GM12875 (cell line): ENCODE measurements around the gene DGUOK.

Experiments
- H3K4me3 ChIP-seq: one replicate; pipeline ENCODE4 v1.5.1; 2011; ENCODE audit warnings: low read depth, low read length, control low read depth
- TF ChIP-seq, protein P1 (sequence below): IDR thresholded peaks from 2 replicates; pipeline ENCODE4 v1.5.1; 2011; ENCODE audit warnings: low read depth, mild to moderate bottlenecking, control low read depth, inconsistent platforms, low read length, moderate library complexity, borderline replicate concordance; ENCODE audit not compliant: insufficient read depth

DGUOK gene

DNA sequence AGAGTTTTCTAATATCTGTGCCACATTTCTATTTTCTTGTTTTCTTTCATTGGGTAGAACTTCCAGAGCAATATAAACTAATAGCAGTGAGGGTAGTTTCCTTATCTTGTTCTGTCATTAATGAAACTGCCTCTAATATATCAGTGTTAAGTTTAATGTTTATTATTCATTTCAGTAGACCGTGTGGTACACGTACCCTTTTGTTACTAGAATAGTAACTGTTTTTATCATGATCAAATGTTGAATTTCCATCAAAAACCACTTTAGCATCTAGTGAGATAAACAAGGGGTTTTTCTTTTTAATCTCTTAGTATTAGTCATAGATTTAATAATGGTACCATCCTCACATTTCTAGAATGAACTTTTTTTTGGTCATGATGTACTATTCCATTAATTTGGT, 16.0 kb downstream of the DGUOK start:
- TF ChIP-seq, protein P1, sequence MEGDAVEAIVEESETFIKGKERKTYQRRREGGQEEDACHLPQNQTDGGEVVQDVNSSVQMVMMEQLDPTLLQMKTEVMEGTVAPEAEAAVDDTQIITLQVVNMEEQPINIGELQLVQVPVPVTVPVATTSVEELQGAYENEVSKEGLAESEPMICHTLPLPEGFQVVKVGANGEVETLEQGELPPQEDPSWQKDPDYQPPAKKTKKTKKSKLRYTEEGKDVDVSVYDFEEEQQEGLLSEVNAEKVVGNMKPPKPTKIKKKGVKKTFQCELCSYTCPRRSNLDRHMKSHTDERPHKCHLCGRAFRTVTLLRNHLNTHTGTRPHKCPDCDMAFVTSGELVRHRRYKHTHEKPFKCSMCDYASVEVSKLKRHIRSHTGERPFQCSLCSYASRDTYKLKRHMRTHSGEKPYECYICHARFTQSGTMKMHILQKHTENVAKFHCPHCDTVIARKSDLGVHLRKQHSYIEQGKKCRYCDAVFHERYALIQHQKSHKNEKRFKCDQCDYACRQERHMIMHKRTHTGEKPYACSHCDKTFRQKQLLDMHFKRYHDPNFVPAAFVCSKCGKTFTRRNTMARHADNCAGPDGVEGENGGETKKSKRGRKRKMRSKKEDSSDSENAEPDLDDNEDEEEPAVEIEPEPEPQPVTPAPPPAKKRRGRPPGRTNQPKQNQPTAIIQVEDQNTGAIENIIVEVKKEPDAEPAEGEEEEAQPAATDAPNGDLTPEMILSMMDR = no peak
- no peak overlapping the region for H3K4me3 ChIP-seq

- TF ChIP-seq, protein P1 = no peak
- H3K4me3 ChIP-seq = no peak overlapping the region
Measured at GRCh38 chr2:73944714-73945113, 18.0 kb downstream of the DGUOK start.

DNA sequence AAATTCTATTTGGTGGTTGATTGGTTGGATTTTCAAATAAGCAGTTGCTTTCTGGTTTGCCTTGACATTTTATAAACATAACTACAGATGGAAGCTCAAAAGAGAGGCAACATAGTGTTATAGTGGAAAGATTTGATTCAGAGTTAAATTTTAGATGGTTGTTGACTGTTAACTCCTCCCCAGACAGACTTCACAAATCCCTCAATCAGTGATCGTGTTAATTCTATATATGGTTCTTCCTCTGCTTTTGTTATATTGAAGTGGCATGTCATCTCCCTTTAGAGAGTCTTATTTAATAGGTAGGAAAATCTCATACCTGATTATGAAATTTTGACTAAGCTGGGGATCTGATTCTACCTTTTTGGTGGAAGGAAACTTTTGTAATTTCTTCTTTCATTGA, 19.5 kb downstream of the DGUOK start:
- no peak overlapping the region for H3K4me3 ChIP-seq
- TF ChIP-seq, protein P1 = no peak

DNA sequence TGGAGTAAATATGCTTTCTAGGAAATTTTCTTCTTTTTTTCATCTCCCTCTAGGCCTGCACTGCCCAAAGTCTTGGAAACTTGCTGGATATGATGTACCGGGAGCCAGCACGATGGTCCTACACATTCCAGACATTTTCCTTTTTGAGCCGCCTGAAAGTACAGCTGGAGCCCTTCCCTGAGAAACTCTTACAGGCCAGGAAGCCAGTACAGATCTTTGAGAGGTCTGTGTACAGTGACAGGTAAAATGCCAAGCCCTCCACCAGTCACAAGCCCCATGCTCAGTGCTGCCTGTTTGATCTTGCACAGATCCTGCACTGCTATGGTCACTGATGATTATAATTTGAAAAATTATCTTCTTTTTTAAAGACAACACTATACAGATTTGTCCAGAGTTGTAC, 20.0 kb downstream of the DGUOK start:
- no peak overlapping the region for H3K4me3 ChIP-seq
- TF ChIP-seq, protein P1 = no peak

GRCh38 chr2:73947412-73948018, 20.8 kb downstream of the DGUOK start:
- TF ChIP-seq, protein P1 = no peak
- no peak overlapping the region for H3K4me3 ChIP-seq

GRCh38 chr2:73949802-73950201, 23.1 kb downstream of the DGUOK start:
- H3K4me3 ChIP-seq = no peak overlapping the region
- TF ChIP-seq, protein P1 = no peak

DNA sequence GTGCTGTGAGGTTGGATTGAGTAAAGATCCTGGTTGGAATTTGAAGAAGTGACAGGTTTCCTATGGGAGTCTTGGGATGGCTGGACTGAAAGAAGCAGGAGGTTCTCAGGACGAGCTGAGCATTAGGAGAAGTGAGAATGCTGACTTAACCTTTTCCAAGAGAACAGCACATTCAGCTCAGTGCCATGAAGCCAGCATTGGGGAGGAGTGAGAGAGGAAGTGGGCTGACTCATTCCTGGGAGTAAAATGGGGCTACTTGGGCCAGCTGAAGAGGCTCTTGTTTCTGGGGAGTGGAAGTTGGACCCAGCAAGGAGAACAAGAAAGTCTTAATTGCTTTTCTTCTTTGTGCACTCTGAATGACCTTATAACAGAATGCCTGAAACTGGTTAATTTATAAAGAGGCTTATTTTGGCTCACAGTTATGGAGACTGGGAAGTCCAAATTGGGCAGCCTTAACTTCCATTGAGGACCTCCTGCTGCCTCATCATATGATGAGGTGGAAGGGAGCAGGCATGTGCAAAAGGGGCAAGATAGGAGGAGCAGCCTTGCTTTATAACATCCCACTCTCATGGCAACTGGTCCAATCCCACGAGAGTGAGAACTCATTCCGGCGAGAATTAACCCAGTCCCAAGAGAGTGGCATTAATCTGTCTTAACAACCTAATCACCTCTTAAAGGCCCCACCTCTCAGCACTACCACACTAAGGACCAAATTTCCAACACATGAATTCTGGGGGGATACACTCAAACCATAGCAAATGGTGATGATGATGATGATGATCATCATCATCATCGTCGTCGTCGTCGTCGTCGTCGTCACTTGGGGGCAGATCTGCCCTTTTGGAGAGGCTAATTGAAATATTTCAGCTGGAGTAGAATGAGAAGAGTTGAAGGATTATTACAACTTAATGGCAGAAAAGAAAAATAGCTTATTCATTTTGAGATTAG, 26.1 kb downstream of the DGUOK start:
- H3K4me3 ChIP-seq = no peak overlapping the region
- TF ChIP-seq, protein P1 = no peak
